Measurements from ENCODE around the gene RAB3C.
A peak's percentile ranks its signal among the peaks of the same experiment; 100 is the strongest.
"Not testable (repeated sequence)": the region's sequence is repeated elsewhere in the genome, so short reads cannot be mapped to it uniquely, and the experiment has no call there.

Gene RAB3C, protein sequence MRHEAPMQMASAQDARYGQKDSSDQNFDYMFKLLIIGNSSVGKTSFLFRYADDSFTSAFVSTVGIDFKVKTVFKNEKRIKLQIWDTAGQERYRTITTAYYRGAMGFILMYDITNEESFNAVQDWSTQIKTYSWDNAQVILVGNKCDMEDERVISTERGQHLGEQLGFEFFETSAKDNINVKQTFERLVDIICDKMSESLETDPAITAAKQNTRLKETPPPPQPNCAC

DNA sequence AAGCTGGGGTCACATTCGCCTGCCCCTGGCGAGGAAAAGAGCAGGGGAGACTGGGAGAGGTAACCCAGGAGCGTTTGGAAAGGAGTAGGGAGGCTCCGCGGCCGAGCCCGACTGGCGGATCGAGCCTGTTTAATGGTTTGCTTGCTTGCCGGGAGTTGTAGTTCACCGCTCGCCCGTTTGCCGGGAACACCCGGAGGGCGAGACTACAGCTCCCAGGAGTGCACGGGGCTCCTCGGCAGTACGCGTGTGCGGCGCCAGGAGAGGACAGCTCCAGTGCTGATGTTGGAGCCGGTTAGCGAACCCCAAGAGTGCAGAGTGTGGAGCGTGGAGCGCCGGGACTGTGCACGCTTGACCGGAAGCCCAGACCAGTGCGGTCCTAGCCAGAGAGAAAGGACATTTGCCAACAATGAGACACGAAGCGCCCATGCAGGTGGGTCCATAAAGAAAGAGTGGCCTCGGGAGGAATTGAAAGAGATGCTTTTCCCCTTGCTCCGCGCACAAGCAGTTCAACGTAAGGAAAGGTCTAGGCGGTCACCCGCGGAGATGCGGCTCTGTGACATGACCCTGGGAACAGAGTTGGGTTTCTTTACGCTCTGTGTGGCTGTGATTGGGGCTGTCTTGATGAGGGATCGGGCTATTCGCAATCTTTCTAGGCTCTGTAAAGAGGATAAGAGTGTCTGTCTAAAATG lies at the start of gene RAB3C:
TSS of gene RAB3C (plus strand) at position 273 of the 689 bp plus-strand sequence. CDS start at position 407, 134 bp downstream.
- DNase-seq: peak; percentile 51 to 86

DNA sequence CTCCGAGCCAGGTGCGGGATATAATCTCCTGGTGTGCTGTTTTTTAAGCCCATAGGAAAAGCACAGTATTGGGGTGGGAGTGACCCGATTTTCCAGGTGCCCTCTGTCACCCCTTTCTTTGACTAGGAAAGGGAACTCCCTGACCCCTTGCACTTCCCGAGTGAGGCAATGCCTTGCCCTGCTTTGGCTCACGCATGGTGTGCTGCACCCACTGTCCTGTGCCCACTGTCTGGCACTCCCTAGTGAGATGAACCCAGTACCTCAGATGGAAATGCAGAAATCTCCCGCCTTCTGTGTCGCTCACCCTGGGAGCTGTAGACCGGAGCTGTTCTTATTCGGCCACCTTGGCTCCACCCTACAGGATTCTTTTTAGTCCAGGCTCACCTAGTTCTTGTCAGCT lies 40.9 kb upstream of the RAB3C start:
- DNase-seq: not testable (repeated sequence)

DNA sequence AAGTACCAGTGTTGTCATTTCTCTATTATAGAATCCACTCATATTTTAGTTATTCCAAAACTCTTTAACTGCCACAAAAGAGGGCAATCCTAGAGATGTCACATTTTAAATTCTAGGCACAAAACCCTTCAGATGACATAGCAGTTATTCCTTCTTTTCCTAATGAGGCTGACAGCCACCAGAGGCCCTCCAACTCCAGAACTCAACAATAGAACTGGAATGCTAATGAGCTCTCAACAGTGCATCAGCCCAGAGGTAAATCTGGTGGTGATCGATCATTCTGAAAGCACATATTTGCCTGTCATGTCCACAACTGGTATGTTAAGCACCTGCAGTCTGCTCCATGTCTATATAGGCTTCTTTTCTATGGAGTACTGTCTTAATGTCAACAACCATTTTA lies 40.2 kb upstream of the RAB3C start:
- DNase-seq: no peak

DNA sequence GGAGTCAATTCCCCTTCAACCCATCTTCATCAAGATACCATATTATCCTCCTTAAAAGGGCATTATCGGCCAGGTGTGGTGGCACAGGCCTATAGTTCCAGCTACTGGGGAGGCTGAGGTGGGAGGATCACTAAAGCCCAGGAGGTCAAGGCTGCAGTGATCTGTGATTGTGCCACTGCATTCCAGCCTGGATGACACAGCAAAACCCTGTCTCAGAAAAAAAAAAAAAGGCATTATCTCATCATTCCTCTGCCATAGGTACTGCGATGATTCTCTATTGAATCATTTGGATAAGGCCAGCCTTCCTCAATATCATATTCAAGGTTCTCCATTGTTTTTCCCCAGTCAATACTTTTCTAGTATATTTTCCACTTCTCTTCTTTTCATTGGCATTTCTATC lies 39.2 kb upstream of the RAB3C start:
- no peak for DNase-seq

DNA sequence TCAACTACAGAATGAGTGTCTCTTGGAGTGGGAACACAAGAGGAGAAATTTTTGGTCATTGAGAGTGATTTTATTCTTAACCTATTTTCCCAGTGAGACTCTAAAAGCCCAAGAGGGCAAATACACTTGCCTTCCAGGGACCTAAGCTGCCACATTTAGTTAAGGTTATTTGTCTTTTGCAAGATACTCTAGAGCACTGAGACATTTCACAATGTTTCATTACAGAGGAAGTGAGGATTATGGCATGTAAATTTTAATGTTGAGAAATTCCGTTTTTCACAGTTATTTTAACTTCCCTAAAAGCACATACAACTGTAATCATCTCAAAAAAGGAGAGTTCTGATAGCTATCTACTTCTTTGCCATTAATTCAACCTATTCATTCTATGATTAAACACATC lies 38.7 kb upstream of the RAB3C start:
- no peak for DNase-seq

DNA sequence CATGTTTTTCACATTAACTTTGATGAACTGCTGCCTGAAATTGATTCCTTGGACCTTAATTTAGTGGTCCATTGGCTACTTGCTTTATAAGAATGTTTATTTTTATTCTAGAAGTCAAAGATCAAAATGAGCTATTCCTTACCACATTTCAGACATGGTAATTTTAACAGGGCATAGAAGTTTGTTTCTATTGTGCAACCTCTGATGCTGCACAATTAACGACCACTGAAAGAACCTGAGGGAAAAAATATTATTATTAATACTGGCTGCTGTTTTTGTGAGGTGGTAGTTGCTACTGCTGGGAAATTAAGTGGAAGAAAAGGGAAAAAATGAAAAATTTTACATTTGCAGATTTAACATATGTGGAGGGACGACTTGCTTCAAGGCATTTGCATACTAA lies 37.9 kb upstream of the RAB3C start:
- no peak for DNase-seq

DNA sequence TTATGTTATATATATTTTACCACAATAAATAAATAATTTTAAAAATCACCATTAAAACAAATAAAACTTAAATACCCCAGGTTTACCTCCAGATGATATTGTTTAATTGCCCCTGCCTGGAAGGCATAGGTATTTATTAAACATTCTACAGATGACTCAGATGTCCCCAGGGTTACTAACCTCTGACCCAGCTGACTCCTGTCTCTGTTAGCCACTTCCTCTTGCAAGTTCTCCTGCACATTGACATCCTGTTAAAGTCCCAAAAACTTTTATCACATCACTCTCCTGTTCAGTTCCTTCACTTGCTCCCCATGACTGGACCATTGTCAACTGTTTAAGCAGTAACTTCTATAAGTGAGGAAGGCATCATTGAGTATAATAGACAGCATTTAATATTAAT lies 37.0 kb upstream of the RAB3C start:
- peak in 1 of 2 experiments; percentile 24 for DNase-seq

DNA sequence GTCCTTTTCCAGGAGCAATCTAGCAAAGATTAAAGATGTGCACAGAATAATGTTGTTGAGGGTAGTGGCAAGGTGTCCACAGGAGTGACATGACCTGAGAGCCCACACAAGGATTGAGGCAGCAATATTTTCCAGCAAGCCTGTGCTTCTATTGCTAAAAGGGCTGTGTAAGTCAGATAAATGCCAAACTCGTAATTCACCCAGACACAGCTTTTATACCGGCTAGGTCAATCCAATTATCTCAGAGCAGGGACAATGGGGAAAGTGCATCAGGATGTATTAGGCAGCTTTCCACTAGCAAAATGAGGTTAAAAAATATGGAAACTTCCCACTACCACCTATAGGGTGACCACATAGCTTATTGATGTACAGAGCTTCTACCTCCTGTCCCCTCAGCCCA lies 34.8 kb upstream of the RAB3C start:
- DNase-seq: no peak

DNA sequence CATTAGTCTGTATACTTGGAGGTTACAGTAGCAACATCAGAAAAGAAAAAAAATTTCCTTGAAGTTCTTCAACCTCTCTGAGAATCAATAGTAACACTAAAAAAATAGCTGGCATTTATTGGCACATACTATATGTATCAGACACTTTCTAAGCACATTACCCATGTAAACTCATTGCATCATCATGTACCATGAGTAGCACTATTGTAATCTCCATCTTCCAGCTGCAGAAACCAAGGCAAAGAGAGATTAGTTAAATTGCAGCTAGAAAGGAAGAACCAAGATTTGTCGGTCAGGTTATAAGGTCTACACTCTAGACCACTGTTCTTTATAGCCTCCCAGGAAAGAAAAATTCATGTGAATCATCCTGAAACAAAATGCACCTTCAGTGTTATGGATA lies 31.4 kb upstream of the RAB3C start:
- DNase-seq: no peak

DNA sequence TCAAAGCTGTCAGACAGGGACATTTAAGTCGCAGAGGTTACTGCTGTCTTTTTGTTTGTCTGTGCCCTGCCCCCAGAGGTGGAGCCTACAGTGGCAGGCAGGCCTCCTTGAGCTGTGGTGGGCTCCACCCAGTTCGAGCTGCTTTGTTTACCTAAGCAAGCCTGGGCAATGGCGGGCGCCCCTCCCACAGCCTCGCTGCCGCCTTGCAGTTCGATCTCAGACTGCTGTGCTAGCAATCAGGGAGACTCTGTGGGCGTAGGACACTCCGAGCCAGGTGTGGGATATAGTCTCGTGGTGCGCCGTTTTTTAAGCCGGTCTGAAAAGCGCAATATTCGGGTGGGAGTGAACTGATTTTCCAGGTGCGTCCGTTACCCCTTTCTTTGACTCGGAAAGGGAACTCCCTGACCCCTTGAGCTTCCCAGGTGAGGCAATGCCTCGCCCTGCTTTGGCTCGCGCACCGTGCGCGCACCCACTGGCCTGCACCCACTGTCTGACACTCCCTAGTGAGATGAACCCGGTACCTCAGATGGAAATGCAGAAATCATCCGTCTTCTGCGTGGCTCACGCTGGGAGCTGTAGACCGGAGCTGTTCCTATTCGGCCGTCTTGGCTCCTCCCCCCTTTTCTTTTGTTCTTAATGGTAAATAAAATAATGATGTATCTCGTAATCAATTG lies 25.1 kb upstream of the RAB3C start:
- not testable (repeated sequence) for DNase-seq

DNA sequence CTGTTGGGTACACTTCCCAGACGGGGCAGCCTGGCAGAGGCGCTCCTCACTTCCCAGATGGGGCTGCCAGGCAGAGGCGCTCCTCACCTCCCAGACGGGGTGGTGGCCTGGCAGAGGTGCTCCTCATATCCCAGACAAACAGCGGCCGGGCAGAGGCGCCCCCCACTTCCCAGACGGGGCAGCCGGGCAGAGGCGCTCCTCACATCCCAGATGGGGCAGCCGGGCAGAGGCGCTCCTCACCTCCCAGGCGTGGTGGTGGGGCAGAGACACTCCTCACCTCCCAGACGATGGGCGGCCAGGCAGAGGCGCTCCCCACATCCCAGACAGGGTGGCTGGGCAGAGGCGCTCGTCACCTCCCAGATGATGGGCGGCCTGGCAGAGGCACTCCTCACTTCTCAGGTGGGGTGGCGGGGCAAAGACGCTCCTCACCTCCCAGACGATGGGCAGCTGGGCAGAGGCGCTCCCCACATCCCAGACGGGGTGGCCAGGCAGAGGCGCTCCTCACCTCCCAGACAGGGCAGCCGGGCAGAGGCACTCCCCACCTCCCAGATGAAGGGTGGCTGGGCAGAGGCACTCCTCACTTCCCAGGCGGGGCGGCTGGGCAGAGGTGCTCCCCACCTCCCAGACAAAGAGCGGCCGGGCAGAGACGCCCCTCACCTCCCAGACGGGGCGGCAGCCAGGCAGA lies 19.7 kb upstream of the RAB3C start:
- not testable (repeated sequence) for DNase-seq

DNA sequence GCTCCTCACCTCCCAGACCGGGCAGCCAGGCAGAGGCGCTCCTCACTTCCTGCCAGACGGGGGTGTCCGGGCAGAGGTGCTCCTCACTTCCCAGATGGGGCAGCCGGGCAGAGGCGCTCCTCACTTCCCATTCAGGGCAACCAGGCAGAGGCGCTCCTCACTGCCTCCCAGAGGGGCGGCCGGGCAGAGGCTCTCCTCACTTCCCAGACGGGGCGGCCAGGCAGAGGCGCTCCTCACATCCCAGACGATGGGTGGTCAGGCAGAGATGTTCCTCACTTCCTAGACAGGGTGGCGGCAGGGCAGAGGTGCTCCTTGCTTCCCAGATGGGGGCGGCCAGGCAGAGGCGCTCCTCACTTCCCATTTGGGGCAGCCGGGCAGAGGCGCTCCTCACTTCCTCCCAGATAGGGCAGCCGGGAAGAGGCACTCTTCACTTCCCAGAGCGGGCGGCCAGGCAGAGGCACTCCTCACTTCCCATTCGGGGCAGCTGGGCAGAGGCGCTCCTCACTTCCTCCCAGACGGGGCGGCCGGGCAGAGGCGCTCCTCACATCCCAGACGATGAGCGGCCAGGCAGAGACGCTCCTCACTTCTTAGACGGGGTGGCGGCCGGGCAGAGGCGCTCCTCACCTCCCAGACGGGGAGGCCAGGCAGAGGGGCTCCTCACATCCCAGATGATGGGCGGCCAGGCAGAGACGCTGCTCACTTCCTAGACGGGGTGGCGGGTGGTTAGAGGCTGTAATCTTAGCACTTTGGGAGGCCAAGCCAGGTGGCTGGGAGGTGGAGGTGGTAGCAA lies 18.6 kb upstream of the RAB3C start:
- not testable (repeated sequence) for DNase-seq

DNA sequence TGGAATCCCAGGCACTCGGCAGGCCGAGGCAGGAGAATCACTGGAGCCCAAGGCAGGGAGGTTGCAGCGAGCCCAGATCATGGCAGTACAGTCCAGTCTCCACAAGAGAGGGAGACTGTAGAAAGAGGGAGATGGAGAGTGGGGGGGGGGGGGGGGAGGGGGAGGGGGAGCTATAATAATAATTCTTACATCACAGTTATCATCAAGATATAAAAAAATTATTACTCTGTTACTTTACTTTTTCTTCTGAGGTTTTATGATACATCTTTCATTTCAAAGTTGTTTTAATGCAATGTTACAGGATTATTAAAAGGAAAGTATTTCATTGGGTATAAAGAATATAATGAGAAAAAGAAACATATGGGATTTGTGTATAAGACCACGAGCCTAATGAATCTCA lies 17.8 kb upstream of the RAB3C start:
- DNase-seq: no peak

DNA sequence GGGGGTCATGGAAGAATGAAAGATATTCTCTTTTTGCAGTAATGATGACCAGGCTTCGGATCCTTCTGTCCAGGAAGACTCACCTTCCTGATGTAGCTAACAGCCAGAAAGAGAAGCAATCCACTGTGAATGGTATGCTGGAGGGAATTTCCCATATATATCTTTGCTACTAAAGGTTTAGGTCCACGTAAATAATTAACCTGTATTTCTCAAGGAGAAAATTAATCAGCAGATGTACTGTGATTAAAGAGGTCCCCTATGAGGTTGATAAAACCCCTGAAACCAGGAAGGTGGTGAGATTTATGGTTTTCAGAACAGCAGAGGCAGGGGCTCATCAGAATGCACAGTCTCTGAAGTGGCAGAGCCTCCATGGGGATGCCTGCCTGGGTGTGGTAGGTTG lies 11.4 kb upstream of the RAB3C start:
- DNase-seq: no peak

DNA sequence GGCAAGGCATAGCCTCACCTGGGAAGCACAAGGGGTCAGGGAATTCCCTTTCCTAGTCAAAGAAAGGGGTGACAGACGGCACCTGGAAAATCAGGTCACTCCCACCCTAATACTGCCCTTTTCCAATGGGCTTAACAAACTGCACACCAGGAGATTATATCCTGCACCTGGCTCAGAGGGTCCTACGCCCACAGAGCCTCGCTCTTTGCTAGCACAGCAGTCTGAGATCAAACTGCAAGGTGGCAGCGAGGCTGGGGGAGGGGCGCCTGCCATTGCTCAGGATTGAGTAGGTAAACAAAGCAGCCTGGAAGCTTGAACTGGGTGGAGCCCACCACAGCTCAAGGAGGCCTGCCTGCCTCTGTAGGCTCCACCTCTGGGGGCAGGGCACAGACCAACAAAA lies 9.9 kb upstream of the RAB3C start:
- not testable (repeated sequence) for DNase-seq

DNA sequence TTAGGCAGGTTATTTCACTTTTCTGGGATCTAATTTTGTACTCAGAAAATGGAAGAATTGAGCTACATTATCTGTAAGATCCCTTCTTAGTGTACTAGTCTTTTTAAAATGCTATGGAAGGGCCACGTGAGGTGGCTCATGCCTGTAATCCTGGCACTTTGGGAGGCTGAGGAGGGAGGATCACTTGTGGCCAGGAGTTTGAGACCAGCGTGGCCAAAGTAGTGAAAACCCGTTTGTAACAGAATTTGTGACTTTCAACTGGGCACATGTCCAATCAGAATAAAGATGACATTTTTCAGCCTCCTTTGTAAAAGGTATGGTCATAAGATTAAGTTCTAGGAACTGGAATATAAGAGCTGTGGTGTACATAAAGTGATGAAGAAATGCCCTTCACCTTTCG lies 3.1 kb upstream of the RAB3C start:
- DNase-seq: no peak

DNA sequence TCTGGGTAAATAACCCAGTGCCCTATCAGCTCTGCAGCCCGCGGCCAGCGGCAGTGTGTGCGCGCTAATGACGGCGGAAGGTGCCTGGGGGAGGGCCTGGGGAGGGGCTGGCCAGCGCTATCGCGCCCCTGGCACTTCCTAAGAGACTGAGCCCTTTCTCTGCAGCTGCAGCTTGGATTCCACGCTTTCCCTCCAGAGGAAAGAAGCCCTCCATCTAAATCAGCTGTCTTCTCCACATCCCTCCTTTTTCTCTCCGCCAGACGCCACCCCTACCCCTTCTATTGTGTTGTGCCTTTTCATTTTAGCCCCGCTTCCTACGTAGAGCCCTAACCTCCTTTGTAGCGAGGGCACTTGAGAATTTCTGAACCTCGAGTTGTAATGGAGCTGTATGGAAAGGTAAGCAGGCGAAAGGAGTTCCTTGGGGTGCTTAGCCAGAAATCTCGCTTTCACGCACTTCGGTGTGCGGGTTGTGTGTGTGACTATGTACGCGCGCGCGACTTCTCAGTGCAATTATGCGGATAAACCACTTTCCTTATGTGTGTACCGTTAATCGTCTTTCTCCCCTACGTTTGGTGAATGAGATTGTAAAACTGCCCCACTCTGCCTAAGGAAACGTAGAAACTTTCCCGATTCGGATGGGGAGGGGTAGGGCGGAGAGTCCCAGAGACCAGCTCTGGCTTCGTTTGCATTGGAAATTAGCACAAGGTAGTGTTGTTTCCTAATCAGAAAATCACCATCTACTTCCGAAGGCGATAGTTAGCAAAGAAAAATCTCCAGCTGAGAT lies 664 bp upstream of the RAB3C start:
- no peak for DNase-seq

DNA sequence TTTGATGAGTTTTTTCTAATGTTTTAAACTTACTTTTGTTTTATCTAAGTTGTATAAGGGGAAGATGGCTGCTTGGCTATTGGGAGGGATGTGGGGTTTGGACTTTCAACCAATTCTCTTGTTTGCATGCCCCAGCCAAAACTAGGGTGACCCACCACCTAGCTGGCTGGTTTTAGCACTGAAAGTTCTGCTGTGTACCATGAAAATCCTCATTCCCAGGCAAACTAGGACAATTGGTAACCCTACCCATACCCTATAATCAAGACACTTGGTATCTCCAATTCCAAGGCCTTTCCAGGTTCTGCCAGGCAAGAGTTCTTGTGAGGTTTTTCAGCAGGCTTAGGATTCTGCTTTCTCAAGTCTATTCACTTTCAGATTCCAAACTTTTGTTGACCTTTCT lies 13.1 kb downstream of the RAB3C start:
- no peak for DNase-seq

DNA sequence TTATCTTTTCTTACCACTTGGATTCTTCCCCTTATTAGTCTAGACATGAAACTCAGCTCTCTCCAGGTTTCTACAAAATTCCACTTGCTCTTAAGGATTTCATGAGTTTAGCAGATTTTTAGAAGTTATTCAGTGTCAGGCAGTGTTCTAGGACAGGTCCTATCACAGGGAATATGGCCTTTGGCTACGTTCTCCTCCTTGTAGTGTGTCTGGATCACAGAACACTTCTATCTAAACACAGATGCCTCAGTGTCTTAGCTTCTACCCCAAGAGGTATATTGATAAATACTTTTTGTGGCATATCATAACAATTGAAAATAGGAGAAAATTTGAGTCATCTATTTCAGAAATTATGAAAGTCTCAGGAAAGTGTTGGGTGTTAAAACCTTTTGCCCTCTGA lies 15.6 kb downstream of the RAB3C start:
- no peak for DNase-seq

DNA sequence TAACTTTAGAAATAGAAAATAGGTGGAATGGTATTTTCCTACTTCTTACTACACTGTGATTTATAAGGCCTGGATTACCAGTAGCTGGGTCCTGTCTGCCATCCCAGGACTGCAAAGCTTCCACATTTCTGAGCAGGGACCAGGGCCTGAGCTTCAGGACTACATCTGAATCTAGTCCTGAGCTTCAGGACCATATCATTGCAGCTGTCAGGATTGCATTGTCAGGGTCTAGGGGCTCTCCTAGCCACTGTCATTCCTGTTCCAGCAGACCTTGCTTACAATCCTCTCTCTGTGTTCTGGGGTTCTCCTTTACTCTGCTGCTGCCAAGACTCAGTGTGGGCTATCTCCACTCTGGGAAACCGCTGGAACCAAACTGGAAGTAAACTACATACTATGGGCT lies 16.3 kb downstream of the RAB3C start:
- no peak for DNase-seq

DNA sequence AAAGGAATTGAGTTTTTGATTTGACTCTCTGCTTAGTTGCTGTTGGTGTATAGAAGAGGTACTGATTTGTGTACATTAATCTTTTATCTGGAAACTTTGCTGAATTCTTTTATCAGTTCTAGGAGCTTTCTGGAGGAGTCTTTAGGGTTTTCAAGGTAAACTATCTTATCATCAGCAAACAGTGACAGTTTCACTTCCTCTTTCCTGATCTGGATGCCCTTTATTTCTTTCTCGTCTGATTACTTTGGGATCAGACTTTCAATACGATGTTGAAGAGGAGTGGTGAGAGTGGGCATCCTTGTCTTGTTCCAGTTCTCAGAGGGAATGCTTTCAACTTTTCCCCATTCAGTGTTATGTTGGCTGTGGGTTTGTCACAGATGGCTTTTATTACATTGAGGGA lies 17.7 kb downstream of the RAB3C start:
- DNase-seq: not testable (repeated sequence)

DNA sequence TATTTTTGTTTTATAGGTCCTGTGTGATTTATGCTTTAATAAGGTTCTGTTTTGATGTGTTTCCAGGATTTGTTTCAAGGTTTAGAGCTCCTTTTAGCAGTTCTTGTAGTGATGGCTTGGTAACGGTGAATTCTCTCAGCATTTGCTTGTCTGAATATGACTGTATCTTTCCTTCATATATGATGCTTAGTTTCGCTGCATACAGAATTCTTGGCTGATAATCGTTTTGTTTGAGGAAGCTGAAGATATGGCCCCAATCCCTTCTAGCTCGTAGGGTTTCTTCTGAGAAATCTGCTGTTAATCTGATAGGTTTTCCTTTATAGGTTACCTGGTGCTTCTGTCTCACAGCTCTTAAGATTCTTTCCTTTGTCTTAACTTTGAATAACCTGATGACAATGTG lies 20.0 kb downstream of the RAB3C start:
- not testable (repeated sequence) for DNase-seq
